Endodermal cell (in vitro differentiated cells): ENCODE results near the gene ZCCHC12. TPM values are rescaled to one million over a fixed set of nuclear protein-coding genes. Genes with fewer than 3 reads are reported as not detected.

Source experiments
- DNase-seq: peaks from one replicate; pipeline ENCODE4 v3.0.0-alpha.2; 2017
- H3K27ac ChIP-seq: 2 replicates; pipeline ENCODE4 v1.5.1; 2013; ENCODE audit warnings: mild to moderate bottlenecking, low read depth, low read length, moderate library complexity
- H3K27me3 ChIP-seq: 2 replicates; pipeline ENCODE4 v1.6.1; 2013; ENCODE audit warnings: mild to moderate bottlenecking, low read length, moderate library complexity; ENCODE audit not compliant: insufficient read depth, control insufficient read depth, poor library complexity, severe bottlenecking
- H3K36me3 ChIP-seq: 2 replicates; pipeline ENCODE4 v1.7.0; 2013; ENCODE audit warnings: mild to moderate bottlenecking, low read length, moderate library complexity; ENCODE audit not compliant: control insufficient read depth, insufficient read depth
- H3K4me1 ChIP-seq: one replicate; pipeline ENCODE4 v1.7.0; 2013; ENCODE audit warnings: low read length; ENCODE audit not compliant: control insufficient read depth, insufficient read depth
- H3K4me3 ChIP-seq: 2 replicates; pipeline ENCODE4 v1.5.1; 2013; ENCODE audit warnings: mild to moderate bottlenecking, low read length, moderate library complexity
- H3K9ac ChIP-seq: 2 replicates; pipeline ENCODE4 v1.6.1; 2013; ENCODE audit warnings: mild to moderate bottlenecking, low read length, moderate library complexity; ENCODE audit not compliant: poor library complexity, severe bottlenecking; ENCODE audit errors: extremely low read depth
- H3K9me3 ChIP-seq: 2 replicates; pipeline ENCODE4 v1.6.1; 2013; ENCODE audit warnings: mild to moderate bottlenecking, low read length, moderate library complexity; ENCODE audit not compliant: control insufficient read depth
- H3K27ac Mint-ChIP-seq: 2 replicates; pipeline ENCODE4 v1.8.0; 2020; ENCODE audit warnings: mixed read lengths
- H3K27me3 Mint-ChIP-seq: 2 replicates; pipeline ENCODE4 v1.8.0; 2021; ENCODE audit warnings: mild to moderate bottlenecking, mixed read lengths; ENCODE audit not compliant: insufficient read depth
- H3K36me3 Mint-ChIP-seq: 2 replicates; pipeline ENCODE4 v1.8.0; 2020; ENCODE audit warnings: low read depth, mixed read lengths
- H3K4me1 Mint-ChIP-seq: 2 replicates; pipeline ENCODE4 v1.8.0; 2020; ENCODE audit warnings: mixed read lengths
- H3K4me3 Mint-ChIP-seq: 2 replicates; pipeline ENCODE4 v1.8.0; 2020; ENCODE audit warnings: mild to moderate bottlenecking, moderate library complexity, mixed read lengths
- H3K9me3 Mint-ChIP-seq: 2 replicates; pipeline ENCODE4 v1.8.0; 2020; ENCODE audit warnings: mild to moderate bottlenecking, mixed read lengths
- WGBS, 2 experiments: methylation state at CpG; one replicate each; pipeline versions ENCODE4 v1.1.5 to v1.1.7; 2013; ENCODE audit warnings: missing lambda C conversion rate in 2 of 2, mixed read lengths in 1 of 2; ENCODE audit not compliant: insufficient coverage in 1 of 2, insufficient read length in 1 of 2; 5-methylcytosine and 5-hydroxymethylcytosine counted together
- total RNA-seq, 2 donors: library from RNA; stranded (reverse); fragmentation: NEBNext Ultra II Directional in 1 of 2; extraction: Animal tissue kit (Norgen Biotek cat#: 25700) in 1 of 2; gene quantifications; 2 replicates in 1 of 2; 3 replicates in 1 of 2; pipeline ENCODE4 v1.2.1, GENCODE V29; 2021
- TF ChIP-seq, protein P1 (sequence below): fragments of 200-600 bp; sonication (generic); conservative IDR thresholded peaks from 2 replicates; pipeline ENCODE4 v1.5.0; 2021; ENCODE audit warnings: antibody characterized with exemption, mild to moderate bottlenecking

Gene ZCCHC12
- total RNA-seq, 2 donors from 2014 or later: 2.1 to 4.2 TPM

DNA sequence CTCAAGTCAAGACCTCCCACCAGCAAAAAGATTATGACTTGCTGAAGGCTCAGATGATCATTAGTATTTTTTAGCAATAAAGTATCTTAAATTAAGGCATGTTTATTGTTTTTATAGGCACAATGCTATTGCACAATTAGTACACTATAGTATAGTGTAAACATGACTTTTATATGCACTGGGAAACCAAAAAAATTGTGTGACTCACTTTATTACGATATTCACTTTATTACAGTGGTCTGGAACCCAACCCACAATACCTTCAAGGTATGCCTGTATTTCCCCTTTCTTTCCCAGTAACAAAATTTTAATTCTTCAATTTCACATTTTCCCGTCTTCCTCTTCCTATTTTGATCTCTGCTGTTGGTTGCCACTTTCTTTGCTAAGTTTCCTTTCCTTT, 37.7 kb downstream of the ZCCHC12 start:
- H3K27ac Mint-ChIP-seq: no peak overlapping the region
- WGBS, 2 experiments: 91 to 100% methylated on average over 1 to 2 of the region's 2 CpGs

DNA sequence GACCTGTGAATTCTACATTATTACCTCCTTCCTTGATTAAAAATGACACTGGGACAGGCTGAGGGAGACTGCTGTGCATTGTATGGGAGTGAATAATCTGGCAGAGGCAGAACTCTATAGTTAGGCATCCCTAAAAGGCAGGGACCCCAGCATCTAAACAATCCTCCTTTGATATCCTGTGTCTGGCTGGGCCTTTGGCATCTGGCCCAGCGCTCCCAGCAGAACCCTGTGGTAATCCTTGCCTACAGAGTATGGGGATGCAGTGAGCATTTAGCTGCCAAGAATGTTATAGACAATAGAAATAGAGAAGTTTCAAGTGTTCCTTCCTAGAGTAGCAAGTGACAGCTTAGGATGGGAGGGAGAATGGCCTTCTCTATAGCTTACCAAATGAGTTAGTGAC, 38.5 kb downstream of the ZCCHC12 start:
- 83% methylated on average over 1 of the region's 1 CpG; no CpG with 5 or more reads in 1 of the 2 experiments for WGBS, 2 experiments
- H3K27me3 Mint-ChIP-seq: peaks cover 1% of the 10 kb centered on the region

More for the DNA sequence above, 37.7 kb downstream of the ZCCHC12 start:
- no peak overlapping the region for H3K4me3 Mint-ChIP-seq
- peaks cover 45% of the 10 kb centered on the region for H3K9me3 Mint-ChIP-seq
- no peaks in the 10 kb centered on the region for H3K36me3 ChIP-seq
- H3K36me3 Mint-ChIP-seq: peaks cover 6% of the 10 kb centered on the region
- peaks cover 1% of the 10 kb centered on the region for H3K27me3 Mint-ChIP-seq
- no peak overlapping the region for H3K4me3 ChIP-seq
- H3K27ac ChIP-seq: no peak overlapping the region
- TF ChIP-seq, protein P1, sequence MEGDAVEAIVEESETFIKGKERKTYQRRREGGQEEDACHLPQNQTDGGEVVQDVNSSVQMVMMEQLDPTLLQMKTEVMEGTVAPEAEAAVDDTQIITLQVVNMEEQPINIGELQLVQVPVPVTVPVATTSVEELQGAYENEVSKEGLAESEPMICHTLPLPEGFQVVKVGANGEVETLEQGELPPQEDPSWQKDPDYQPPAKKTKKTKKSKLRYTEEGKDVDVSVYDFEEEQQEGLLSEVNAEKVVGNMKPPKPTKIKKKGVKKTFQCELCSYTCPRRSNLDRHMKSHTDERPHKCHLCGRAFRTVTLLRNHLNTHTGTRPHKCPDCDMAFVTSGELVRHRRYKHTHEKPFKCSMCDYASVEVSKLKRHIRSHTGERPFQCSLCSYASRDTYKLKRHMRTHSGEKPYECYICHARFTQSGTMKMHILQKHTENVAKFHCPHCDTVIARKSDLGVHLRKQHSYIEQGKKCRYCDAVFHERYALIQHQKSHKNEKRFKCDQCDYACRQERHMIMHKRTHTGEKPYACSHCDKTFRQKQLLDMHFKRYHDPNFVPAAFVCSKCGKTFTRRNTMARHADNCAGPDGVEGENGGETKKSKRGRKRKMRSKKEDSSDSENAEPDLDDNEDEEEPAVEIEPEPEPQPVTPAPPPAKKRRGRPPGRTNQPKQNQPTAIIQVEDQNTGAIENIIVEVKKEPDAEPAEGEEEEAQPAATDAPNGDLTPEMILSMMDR: no peak
- DNase-seq: no peak
- H3K9me3 ChIP-seq: no peaks in the 10 kb centered on the region
- H3K4me1 Mint-ChIP-seq: no peaks in the 10 kb centered on the region
- H3K27me3 ChIP-seq: no peaks in the 10 kb centered on the region
- H3K9ac ChIP-seq: no peak overlapping the region
- H3K4me1 ChIP-seq: no peaks in the 10 kb centered on the region

DNA sequence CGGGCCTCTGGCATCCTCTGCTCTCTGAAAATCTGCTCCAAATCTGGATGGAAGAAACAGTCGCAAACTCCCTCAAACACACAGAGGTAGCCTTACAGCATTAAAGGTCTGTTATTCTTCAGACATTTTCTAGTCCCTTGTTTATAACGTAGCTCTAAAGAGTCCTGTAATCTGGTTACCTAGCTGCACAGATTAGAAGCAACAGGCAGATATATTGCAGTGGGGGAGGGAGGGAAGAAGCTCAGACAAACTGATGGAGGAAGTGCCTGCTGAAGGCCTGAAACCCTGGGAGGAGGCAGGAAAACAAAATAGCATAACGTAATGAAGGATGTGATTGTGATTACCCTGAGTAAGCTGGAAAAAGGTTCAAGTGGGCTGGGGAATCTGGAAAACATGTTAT, 39.4 kb downstream of the ZCCHC12 start:
- Histone ChIP-seq H3K9ac (no peak overlapping the region), H3K9me3 (no peaks in the 10 kb centered on the region), H3K27me3 (no peaks in the 10 kb centered on the region), H3K4me3 (no peak overlapping the region), H3K4me1 (no peaks in the 10 kb centered on the region), H3K36me3 (no peaks in the 10 kb centered on the region), H3K27ac (no peak overlapping the region)
- Mint-ChIP-seq H3K4me3 (no peak overlapping the region), H3K9me3 (peaks cover 52% of the 10 kb centered on the region), H3K27me3 (peaks cover 1% of the 10 kb centered on the region), H3K27ac (no peak overlapping the region), H3K36me3 (peaks cover 6% of the 10 kb centered on the region), H3K4me1 (no peaks in the 10 kb centered on the region)
- 84% methylated on average over 4 of the region's 4 CpGs; no CpG with 5 or more reads in 1 of the 2 experiments for WGBS, 2 experiments
- TF ChIP-seq, protein P1: no peak
- DNase-seq: no peak

More for the DNA sequence above, 38.5 kb downstream of the ZCCHC12 start:
- no peaks in the 10 kb centered on the region for H3K36me3 ChIP-seq
- DNase-seq: no peak
- H3K27me3 ChIP-seq: no peaks in the 10 kb centered on the region
- H3K27ac ChIP-seq: no peak overlapping the region
- H3K27ac Mint-ChIP-seq: no peak overlapping the region
- H3K9me3 Mint-ChIP-seq: peaks cover 51% of the 10 kb centered on the region
- H3K4me3 Mint-ChIP-seq: no peak overlapping the region
- no peaks in the 10 kb centered on the region for H3K4me1 Mint-ChIP-seq
- H3K4me3 ChIP-seq: no peak overlapping the region
- H3K9ac ChIP-seq: no peak overlapping the region
- H3K9me3 ChIP-seq: no peaks in the 10 kb centered on the region
- peaks cover 6% of the 10 kb centered on the region for H3K36me3 Mint-ChIP-seq
- no peaks in the 10 kb centered on the region for H3K4me1 ChIP-seq
- TF ChIP-seq, protein P1: no peak
